K562 (cell line): ENCODE measurements around the gene KNDC1. TPM values are rescaled to one million over a fixed set of nuclear protein-coding genes. Genes with fewer than 3 reads are reported as not detected.

Experiments
- ATAC-seq: fragments of 200-7000 bp; cut with Tn5 transposase; 3 replicates; pipeline ENCODE4 v1.9.1; 2020; ENCODE audit warnings: moderate library complexity
- BruUV-seq: library from RNA; stranded (reverse); fragments of 400-500 nt; replicated peaks from 2 replicates; lab custom pipeline; 2021; lab: Mats Ljungman, UMichigan
- CTCF ChIA-PET: fragments of 300-600 bp; formaldehyde crosslinking; extraction: SDS; loops from one replicate; lab custom pipeline; 2021; ENCODE audit warnings: low intra/inter-chr PET ratio; lab: Yijun Ruan, JAX
- POLR2A ChIA-PET: fragments of 300-600, 350-650 bp; sonication (Branson Sonifier 250); formaldehyde crosslinking; extraction: SDS; loops from one replicate; lab custom pipeline; 2021; ENCODE audit warnings: antibody characterized with exemption, inconsistent platforms; lab: Yijun Ruan, JAX
- DNase-seq, 4 experiments: peaks; one replicate each; pipeline versions ENCODE4 v3.0.0 to v3.0.0-alpha.2; 2011 to 2018; ENCODE audit warnings: low spot score in 3 of 4, mixed read lengths in 3 of 4; ENCODE audit errors: extremely low read depth in 1 of 4
- FAIRE-seq: peaks from 2 replicates; lab custom pipeline; 2011; peaks lifted over from hg19 to GRCh38; lab: Jason Lieb, UNC
- H2AFZ ChIP-seq: 2 replicates; pipeline ENCODE4 v1.6.0; 2011; ENCODE audit warnings: low read depth, low read length, control low read depth, inconsistent platforms
- H3K27ac ChIP-seq: fragments of 200-600 bp; 3 replicates; pipeline ENCODE4 v1.8.0; 2011; ENCODE audit warnings: low read depth, mild to moderate bottlenecking, control low read depth, inconsistent platforms, low read length, moderate library complexity, mixed read lengths; ENCODE audit errors: extremely low read depth
- H3K27me3 ChIP-seq, 2 experiments: fragments of 300-600 bp in 1 of 2; 2 replicates in 1 of 2; 3 replicates in 1 of 2; pipeline versions ENCODE4 v1.6.0 to v1.8.0; 2011; ENCODE audit warnings: inconsistent platforms in 2 of 2, low read length in 2 of 2, mild to moderate bottlenecking in 1 of 2, mixed read lengths in 1 of 2, moderate library complexity in 1 of 2; ENCODE audit not compliant: control insufficient read depth in 2 of 2, insufficient read depth in 2 of 2
- H3K36me3 ChIP-seq: fragments of 300-600 bp; 3 replicates; pipeline ENCODE4 v1.8.0; 2011; ENCODE audit warnings: mild to moderate bottlenecking, low read length, inconsistent platforms; ENCODE audit not compliant: control insufficient read depth, insufficient read depth
- H3K4me1 ChIP-seq, 2 experiments: fragments of 200-600 bp in 1 of 2; replicated peaks in 1 of 2; 2 replicates in 1 of 2; 3 replicates in 1 of 2; pipeline versions ENCODE4 v1.5.1 to v1.8.0; 2011; ENCODE audit warnings: inconsistent platforms in 2 of 2, low read length in 2 of 2, mild to moderate bottlenecking in 1 of 2, mixed read lengths in 1 of 2, moderate library complexity in 1 of 2; ENCODE audit not compliant: control insufficient read depth in 2 of 2, insufficient read depth in 2 of 2
- H3K4me2 ChIP-seq: 2 replicates; pipeline ENCODE4 v1.6.1; 2011; ENCODE audit warnings: low read length, control low read depth, inconsistent platforms, mixed read lengths; ENCODE audit not compliant: insufficient read depth
- H3K4me3 ChIP-seq: fragments of 200-600 bp; sonication (generic), shearing (Covaris generic); 2 replicates; pipeline ENCODE4 v1.5.1; 2016; ENCODE audit warnings: control low read depth, inconsistent platforms
- H3K79me2 ChIP-seq: fragments of 200-600 bp; 3 replicates; pipeline ENCODE4 v1.8.0; 2011; ENCODE audit warnings: low read length, inconsistent platforms; ENCODE audit not compliant: control insufficient read depth, insufficient read depth
- H3K9ac ChIP-seq, 2 experiments: 2 replicates each; pipeline versions ENCODE4 v1.6.0 to v1.6.1; 2011; ENCODE audit warnings: low read depth in 2 of 2, low read length in 2 of 2, control low read depth in 1 of 2, inconsistent platforms in 1 of 2, mild to moderate bottlenecking in 1 of 2, mixed read lengths in 1 of 2; ENCODE audit not compliant: insufficient read depth in 1 of 2
- H3K9me1 ChIP-seq: one replicate; pipeline ENCODE4 v1.6.0; 2011; ENCODE audit warnings: inconsistent platforms, mild to moderate bottlenecking, low read length, moderate library complexity; ENCODE audit not compliant: control insufficient read depth, insufficient read depth
- H3K9me3 ChIP-seq: replicated peaks from 2 replicates; pipeline ENCODE4 v1.5.1; 2011; ENCODE audit warnings: low read depth, low read length, inconsistent platforms; ENCODE audit not compliant: control insufficient read depth, insufficient read depth
- H4K20me1 ChIP-seq: replicated peaks from 2 replicates; pipeline ENCODE4 v1.6.1; 2011; ENCODE audit warnings: low read length, inconsistent platforms, mixed read lengths; ENCODE audit not compliant: control insufficient read depth, insufficient read depth
- ASH1L ChIP-seq: fragments of 450-650 bp; IDR thresholded peaks from 2 replicates; pipeline ENCODE4 v1.6.1; 2018; ENCODE audit warnings: borderline replicate concordance, mild to moderate bottlenecking, low read depth; ENCODE audit not compliant: partially characterized antibody
- HMGXB4 ChIP-seq: sonication (generic); formaldehyde crosslinking; IDR thresholded peaks from 2 replicates; pipeline ENCODE4 v1.8.1; 2023; ENCODE audit warnings: mild to moderate bottlenecking, missing genetic modification reagents
- PHF20 ChIP-seq: fragments of 450-650 bp; IDR thresholded peaks from 2 replicates; pipeline ENCODE4 v1.6.1; 2018; ENCODE audit not compliant: partially characterized antibody
- SP2 ChIP-seq: IDR thresholded peaks from 2 replicates; pipeline ENCODE4 v1.6.1; 2011; ENCODE audit warnings: mild to moderate bottlenecking, low read depth, low read length, moderate library complexity; ENCODE audit not compliant: poor library complexity, severe bottlenecking; ENCODE audit errors: extremely low read depth
- U2AF2 ChIP-seq: fragments of 200-400 bp; formaldehyde crosslinking; optimal IDR thresholded peaks from 2 replicates; pipeline ENCODE3; 2017; ENCODE audit warnings: low read depth, mild to moderate bottlenecking, low read length
- ZBTB26 ChIP-seq: fragments of 450-650 bp; formaldehyde crosslinking; IDR thresholded peaks from 2 replicates; pipeline ENCODE4 v1.4.0; 2022; ENCODE audit warnings: missing genetic modification characterization
- ZNF444 ChIP-seq: fragments of 250-450 bp; sonication (Bioruptor Pico); IDR thresholded peaks from 2 replicates; pipeline ENCODE4 v1.4.0; 2020; ENCODE audit warnings: mild to moderate bottlenecking, moderate library complexity
- ZNF75A ChIP-seq: fragments of 450-650 bp; formaldehyde crosslinking; IDR thresholded peaks from 2 replicates; pipeline ENCODE4 v1.4.0; 2020; ENCODE audit warnings: mild to moderate bottlenecking
- WGBS: fragments of 100-300 bp; shearing (Covaris generic); methylation state at CpG from one replicate; pipeline ENCODE4 v1.1.6; 2016; ENCODE audit warnings: low coverage, mixed read lengths; ENCODE audit not compliant: insufficient coverage; ENCODE audit errors: missing lambda C conversion rate; 5-methylcytosine and 5-hydroxymethylcytosine counted together
- in situ Hi-C: fragments of 300-500 bp; cut with MboI; formaldehyde crosslinking; loops from 4 replicates; pipeline ENCODE4 v1.15.0; 2018; ENCODE audit warnings: inconsistent platforms, mixed read lengths
- intact Hi-C: fragments of 100-400 bp; cut with micrococcal nuclease; formaldehyde crosslinking; loops from 2 replicates; pipeline ENCODE4 v1.14.2; 2022
- polyA plus RNA-seq, 8 experiments: library from polyadenylated mRNA; depleted of rRNA in 4 of 8; stranded (reverse) in 5 of 8; unstranded in 3 of 8; fragments of >200 nt; fragmentation: Nextera tagmentation in 2 of 8; fragmentation: Illumina TruSeq in 1 of 8; extraction: Ambion mirVana in 2 of 8; extraction: Trizol in 1 of 8; gene quantifications; 2 replicates each; pipeline versions ENCODE4 v1.2.1 to v1.2.3, GENCODE V29; 2011 to 2014; ENCODE audit warnings: inconsistent platforms in 1 of 8, missing spikeins in 1 of 8
- total RNA-seq, 7 experiments: library from RNA; depleted of rRNA in 6 of 7; stranded (reverse); fragments of >200 nt in 6 of 7; fragmentation: Illumina TruSeq in 2 of 7; extraction: Trizol in 2 of 7; gene quantifications; 2 replicates each; pipeline versions ENCODE4 v1.2.1 to v1.2.3, GENCODE V29; 2011 to 2021; ENCODE audit warnings: low replicate concordance in 1 of 7
- TF ChIP-seq, protein P1 (sequence below): IDR thresholded peaks from 2 replicates; pipeline ENCODE4 v1.6.1; 2011; ENCODE audit not compliant: insufficient read length; ENCODE audit errors: extremely low read depth
- TF ChIP-seq, protein P2 (sequence below): fragments of 250-450 bp; sonication (Bioruptor Pico); IDR thresholded peaks from 2 replicates; pipeline ENCODE4 v1.4.0; 2020

KNDC1 gene
- total and polyA plus RNA-seq, 9 of the 15 experiments (the other 6 are each of a cell fraction or from before 2014, with no cell fraction given), result 0.07 to 0.26 (median 0.11) TPM; not detected in 6

- DNase-seq (peak in 1 of 4 experiments; percentile 22), ATAC-seq (no peak), FAIRE-seq (no peak)
- H3K9ac ChIP-seq, result no peak overlapping the region
- H3K27me3 ChIP-seq, result peaks cover 4 to 17% of the 10 kb centered on the region in 2 experiments; a peak in 3 of 5 replicates
- ChIA-PET CTCF (no interaction called here), POLR2A (interaction anchor here (0.6 kb wide), 1 partner anchor 14 kb away, joined by 3 read pairs; no protein-coding TSS in a partner anchor)
- WGBS, result 5% methylated on average over 22 of the region's 24 CpGs
- H3K36me3 ChIP-seq, result no peaks in the 10 kb centered on the region
- H3K9me3 ChIP-seq, result no peaks in the 10 kb centered on the region; the same call in 1 of the 2 replicates
- no peak overlapping the region for H3K27ac ChIP-seq
- H3K4me3 ChIP-seq, result no peak overlapping the region
- H3K9me1 ChIP-seq, result no peaks in the 10 kb centered on the region
- H3K4me1 ChIP-seq, result peaks cover 0 to 37% of the 10 kb centered on the region in 2 experiments; a peak in 3 of 5 replicates
- H3K79me2 ChIP-seq, result no peaks in the 10 kb centered on the region
- intact Hi-C loops (no loop called here), in situ Hi-C loops (no loop called here)
- BruUV-seq, result no TSS peak
- no peak overlapping the region for H2AFZ ChIP-seq
- H3K4me2 ChIP-seq, result no peak overlapping the region
- H4K20me1 ChIP-seq, result no peaks in the 10 kb centered on the region; the same call in 1 of the 2 replicates
- TF ChIP-seq ZNF444 (CRISPR knock-in tag), result no peak
- no peak for TF ChIP-seq HMGXB4 (CRISPR knock-in tag)
- no peak for TF ChIP-seq SP2
- no peak for TF ChIP-seq ZNF75A (CRISPR knock-in tag)
- 0 out of 2 replicates have a peak, but pooled peaks have one; percentile 50 for TF ChIP-seq ZBTB26 (CRISPR knock-in tag)
- TF ChIP-seq, protein P1, sequence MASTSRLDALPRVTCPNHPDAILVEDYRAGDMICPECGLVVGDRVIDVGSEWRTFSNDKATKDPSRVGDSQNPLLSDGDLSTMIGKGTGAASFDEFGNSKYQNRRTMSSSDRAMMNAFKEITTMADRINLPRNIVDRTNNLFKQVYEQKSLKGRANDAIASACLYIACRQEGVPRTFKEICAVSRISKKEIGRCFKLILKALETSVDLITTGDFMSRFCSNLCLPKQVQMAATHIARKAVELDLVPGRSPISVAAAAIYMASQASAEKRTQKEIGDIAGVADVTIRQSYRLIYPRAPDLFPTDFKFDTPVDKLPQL, result no peak
- peak; percentile 49 for TF ChIP-seq PHF20
- TF ChIP-seq U2AF2, result no peak
- TF ChIP-seq ASH1L, result no peak
- TF ChIP-seq, protein P2, sequence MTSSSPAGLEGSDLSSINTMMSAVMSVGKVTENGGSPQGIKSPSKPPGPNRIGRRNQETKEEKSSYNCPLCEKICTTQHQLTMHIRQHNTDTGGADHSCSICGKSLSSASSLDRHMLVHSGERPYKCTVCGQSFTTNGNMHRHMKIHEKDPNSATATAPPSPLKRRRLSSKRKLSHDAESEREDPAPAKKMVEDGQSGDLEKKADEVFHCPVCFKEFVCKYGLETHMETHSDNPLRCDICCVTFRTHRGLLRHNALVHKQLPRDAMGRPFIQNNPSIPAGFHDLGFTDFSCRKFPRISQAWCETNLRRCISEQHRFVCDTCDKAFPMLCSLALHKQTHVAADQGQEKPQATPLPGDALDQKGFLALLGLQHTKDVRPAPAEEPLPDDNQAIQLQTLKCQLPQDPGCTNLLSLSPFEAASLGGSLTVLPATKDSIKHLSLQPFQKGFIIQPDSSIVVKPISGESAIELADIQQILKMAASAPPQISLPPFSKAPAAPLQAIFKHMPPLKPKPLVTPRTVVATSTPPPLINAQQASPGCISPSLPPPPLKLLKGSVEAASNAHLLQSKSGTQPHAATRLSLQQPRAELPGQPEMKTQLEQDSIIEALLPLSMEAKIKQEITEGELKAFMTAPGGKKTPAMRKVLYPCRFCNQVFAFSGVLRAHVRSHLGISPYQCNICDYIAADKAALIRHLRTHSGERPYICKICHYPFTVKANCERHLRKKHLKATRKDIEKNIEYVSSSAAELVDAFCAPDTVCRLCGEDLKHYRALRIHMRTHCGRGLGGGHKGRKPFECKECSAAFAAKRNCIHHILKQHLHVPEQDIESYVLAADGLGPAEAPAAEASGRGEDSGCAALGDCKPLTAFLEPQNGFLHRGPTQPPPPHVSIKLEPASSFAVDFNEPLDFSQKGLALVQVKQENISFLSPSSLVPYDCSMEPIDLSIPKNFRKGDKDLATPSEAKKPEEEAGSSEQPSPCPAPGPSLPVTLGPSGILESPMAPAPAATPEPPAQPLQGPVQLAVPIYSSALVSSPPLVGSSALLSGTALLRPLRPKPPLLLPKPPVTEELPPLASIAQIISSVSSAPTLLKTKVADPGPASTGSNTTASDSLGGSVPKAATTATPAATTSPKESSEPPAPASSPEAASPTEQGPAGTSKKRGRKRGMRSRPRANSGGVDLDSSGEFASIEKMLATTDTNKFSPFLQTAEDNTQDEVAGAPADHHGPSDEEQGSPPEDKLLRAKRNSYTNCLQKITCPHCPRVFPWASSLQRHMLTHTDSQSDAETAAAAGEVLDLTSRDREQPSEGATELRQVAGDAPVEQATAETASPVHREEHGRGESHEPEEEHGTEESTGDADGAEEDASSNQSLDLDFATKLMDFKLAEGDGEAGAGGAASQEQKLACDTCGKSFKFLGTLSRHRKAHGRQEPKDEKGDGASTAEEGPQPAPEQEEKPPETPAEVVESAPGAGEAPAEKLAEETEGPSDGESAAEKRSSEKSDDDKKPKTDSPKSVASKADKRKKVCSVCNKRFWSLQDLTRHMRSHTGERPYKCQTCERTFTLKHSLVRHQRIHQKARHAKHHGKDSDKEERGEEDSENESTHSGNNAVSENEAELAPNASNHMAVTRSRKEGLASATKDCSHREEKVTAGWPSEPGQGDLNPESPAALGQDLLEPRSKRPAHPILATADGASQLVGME, result no peak
Measured at GRCh38 chr10:133156674-133157579, 3.1 kb upstream of the KNDC1 start.
